Activated effector memory CD4-positive, alpha-beta T cell treated with Interleukin-2 at 50 U/mL for 16 hours (primary cell): ENCODE measurements around the gene NEGR1.

Experiments
- DNase-seq: peaks from one replicate; pipeline ENCODE4 v3.0.0-alpha.2; 2020

The NEGR1 gene

DNA sequence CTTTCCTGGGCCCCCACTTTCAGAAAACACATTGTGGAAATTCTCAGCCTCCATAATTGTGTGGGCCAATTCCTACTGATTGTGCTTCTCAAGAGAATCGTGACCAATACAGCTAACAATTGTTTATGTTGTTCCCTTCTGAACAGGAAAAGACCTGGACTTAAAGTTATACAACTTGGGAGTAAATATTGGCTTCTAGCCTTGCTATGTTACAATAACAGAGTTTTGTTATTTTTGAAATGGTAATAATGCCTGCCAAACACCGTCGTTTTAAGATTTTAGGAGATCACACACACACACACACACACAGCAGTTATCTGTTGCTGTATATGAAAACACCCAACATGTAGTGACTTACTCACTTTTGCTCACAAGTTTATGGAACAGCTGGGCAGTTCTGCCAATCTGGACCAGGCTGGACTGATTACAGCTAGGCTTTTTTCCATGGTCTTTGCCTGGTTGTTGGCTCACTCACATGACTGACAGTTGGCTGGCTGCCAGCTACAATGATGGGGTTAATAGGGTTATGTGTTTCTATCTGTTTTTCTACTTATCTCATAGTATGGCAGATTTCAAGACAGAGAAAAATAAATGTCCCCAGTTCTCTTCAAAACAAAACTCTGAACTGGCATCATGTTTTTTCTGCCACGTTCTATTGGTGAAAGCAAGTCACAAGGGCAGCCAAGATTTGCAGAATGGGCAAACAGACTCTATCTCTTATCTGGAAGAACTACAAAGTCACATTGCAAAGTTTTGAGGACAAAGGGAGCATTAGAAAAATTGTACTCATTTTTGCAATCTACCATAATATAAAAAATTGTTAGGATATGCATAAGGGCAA, 447.5 kb downstream of the NEGR1 start:
- DNase-seq: no peak

DNA sequence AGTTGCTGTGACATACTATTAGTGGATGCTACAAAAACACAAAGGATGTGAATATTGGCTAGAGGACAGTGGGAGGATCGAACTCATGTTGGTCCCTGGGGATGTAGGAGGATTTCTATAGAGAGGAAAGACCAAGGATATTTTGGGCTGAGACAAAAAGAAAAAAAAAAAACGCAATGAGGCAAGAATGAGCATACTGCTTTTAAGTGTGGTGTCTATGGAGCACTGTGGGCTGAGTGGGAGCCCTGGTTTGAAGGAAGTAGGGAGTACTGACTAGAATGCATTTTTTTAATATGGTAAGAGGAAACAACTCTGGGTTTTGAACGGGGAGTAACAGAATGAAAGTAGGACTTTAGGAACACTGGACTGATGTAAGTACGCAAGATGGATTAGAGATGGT, 450.7 kb downstream of the NEGR1 start:
- no peak for DNase-seq

DNA sequence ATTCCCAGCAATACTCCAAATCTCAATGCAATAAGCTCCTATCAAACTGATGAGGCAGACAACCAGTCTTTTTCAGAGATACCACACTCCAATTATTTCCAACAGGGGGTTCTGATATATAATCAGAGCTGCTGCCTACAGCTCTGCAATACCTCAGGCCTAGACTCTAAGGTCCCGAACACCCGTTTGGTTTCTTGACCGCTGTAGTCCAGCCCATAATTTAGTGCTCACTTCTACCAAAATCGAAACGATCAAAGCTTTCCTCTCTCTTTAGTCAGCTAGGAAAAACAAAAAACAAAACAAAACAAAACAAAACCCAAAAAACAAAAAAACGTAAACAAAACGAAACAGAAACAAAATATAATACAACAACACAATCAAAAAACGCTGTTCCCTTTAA, 453.0 kb downstream of the NEGR1 start:
- DNase-seq: no peak

DNA sequence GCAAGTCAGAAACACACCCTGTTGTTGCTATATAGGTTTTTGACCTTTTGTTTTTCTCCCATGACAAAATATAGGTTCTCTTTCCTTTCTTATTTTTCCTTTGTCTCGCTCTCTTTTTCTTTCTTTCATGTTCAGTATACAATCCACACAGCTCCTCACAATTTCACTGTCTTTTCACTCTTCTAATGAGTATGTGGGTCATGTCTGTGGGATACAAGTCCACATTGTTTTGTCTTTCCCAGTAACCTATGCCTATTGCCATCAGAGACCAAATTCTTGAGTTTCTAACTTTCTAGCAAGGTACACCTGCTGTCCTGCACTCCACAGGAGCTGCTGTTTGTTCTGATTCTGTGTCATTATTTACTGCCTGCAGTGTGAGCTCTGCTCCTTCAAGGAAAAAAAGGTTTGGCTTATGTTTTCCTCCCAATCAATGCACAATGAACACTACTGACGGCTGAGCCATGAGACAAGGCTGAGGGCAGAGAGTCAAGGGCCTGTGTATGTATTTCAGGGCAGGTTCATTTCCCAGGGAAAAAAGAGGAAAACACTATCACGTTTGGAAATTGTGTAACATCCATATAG, 453.8 kb downstream of the NEGR1 start:
- DNase-seq: no peak

DNA sequence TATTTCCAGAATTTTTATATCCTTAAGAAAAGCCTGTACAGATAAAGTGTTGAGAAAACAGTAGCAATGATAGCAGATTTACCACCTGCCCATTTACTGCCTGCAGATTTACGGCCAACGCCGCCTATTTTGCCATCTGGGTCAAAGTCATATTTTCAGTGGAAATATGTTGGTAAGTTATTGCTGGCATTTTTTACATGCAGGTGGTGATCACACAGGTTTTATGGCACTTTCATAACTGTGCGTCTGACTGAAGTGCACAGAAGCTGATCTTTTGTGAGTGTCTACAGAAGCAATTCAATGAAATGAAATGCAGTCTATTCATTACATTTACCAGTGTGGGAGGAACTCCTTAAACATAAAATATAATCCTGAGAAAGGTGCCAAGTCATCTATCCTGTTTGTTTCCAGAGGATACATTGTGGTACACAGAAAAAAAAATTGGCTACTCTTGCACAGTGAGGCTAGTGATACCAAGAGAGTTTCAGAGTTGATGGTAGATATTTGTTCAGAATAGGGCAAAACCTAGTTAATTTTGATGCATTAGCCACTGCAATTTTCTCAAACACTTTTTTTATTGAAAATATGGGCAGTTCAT, 458.5 kb downstream of the NEGR1 start:
- DNase-seq: no peak

DNA sequence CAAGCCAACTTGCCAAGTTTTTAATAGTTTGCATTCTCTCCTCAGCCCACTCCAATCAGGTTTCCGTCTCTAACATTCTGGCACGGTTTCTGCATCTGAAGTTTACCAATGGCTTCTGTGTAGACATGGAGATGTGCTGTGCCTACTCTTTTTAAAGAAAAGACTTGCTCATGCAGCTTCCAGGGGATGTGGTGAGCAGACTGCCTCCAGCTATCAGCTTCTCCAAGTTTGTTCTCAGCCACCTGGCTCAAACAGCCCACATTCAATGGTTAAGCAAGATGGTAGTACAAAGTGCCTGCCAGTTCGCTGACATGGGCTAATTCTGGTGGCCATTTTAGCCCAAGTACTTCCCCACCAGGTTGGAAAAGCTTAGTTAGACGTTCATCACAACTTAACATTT, 465.3 kb downstream of the NEGR1 start:
- no peak for DNase-seq

DNA sequence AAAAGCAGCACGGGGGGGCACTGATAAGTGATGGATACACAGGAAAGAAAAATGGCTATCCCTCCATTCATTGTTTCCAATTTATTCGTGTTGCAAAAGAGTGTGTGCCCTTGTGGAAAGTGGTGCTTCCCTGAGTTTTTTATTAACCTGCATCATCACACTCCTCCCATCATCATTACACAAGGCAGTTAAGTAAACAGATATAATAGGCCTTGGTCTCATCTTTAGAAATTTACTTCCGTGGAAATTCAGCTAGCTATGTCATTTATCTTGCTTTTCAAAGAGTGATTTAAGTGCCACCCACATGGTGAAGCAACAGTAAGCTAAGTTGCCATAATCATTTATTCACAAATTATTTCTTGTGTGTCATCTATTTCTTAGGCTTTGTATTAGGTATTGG, 473.3 kb downstream of the NEGR1 start:
- DNase-seq: no peak

DNA sequence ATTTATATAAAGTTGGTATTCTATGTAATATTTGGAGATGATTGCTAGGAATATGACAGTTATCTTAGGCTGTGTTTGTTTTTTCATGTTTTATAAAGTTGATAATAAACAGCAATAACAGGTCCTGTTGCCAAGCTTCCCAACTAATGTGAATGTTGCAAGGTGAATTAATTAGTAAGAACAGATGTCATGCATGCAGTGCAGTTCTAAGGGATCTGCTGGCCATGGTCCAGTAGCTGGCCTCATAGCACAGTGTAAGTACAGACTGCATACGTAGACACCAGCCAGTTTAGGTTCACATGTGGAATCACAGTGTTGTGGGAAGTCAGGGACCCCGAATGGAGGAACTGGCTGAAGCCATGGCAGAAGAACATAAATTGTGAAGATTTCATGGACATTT, 478.2 kb downstream of the NEGR1 start:
- DNase-seq: no peak

DNA sequence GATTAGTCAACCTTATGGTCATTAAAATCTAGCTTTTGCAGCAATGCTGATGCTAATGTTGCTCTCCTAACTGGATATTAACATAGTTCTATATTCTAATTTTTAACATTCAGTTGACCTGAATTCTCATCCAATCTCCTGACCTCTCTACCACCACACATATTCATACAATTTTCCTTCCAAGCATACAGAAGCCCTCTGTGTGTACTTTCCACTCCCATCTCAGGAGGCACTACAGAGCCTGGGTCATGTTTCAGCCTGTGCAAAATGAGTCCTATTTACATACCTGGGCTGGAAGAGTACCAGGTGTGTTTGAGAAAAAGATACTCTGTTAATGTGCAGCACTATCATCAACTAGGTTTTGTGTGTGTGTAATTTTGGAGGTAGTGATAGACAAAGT, 486.3 kb downstream of the NEGR1 start:
- no peak for DNase-seq

DNA sequence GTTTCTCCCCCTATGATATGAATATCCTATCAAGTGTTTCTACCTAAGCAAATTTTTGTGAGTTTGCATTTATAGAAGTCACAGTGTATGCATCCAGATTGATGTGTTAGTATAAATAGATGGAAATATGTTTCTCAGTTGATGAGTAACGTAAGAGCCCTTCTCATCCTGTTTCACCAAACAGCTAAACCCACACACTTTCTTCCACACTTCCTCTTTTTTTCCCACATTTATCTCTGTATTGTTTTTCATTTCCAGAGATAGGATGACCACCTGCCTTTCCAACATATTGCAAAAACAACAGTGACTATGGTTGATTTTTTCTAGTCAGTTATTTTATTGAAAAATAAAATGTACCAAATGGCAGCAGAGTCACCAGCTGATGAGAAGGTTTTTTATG, 490.1 kb downstream of the NEGR1 start:
- no peak for DNase-seq

DNA sequence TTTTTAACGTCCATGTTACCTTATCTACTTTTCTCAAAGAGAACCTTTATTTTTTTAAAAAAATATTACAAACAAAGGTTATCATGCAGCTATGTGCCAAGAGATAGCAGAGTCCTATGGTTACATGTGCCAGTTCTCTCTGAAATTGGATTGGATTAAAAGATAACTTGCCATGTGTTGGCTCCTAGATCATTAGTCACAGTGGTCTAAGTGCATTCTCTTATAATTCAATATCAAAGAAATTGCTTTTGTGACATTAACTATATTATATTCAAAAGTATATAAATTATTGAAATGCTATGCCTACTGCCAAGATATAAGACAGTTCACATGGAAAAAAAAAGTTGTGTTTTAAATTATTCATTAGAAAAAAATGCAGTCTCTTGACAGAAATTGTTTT, 494.2 kb downstream of the NEGR1 start:
- DNase-seq: no peak

DNA sequence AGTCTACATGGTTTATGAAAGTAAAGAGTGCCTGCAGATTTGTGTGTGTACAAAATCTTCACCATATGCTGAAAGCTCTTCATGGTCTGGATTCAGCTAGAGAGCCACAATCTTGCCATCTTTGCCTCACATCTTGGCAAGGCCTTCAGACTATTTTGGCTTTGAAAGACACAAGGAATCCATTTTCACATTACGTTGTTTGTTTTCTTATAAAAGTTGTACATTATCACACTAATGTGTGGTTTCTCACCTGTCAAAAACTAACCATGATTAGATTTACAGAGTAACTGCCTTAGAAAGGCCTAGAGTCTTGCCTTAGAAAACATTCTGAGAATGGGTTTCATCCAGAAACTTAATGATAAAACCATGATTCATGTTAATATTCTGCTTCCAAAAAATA, 494.6 kb downstream of the NEGR1 start:
- no peak for DNase-seq

DNA sequence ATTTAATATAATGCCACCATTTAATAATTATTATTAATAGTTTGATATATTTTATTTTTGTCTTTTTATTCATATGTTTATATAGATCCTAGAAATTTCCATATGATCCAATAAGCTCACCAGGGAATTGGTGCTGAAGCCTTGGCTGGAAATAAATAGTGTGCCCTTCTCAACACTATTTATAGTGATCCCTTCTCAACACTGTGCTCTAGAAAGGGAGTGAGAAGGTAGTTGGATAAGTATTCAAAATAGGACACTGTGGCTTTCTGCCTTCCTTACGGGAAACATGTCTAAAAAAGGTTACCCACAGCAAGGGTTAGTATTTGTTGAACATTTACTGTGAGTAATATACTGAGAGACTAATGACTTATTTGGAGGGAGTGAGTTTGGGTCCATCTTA, 496.1 kb downstream of the NEGR1 start:
- DNase-seq: no peak

DNA sequence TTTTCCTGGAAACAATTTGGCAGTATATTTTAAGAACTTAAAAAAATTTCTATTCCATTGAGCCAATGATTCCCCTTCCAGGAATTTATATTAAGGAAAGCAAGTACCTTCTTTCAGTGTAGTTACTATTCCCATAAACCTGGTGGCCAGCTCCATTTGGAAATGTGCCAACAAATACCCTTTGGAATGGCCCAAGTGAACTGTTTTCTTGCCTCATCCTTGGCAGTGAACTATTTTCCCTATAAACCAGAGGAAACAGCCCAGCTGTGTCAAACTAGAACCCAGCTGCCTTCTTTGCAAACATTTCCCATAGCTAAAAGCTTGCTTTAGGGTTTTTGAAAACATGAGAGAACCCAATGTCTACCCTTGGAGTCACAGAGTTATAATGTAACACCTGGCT, 496.9 kb downstream of the NEGR1 start:
- DNase-seq: no peak

DNA sequence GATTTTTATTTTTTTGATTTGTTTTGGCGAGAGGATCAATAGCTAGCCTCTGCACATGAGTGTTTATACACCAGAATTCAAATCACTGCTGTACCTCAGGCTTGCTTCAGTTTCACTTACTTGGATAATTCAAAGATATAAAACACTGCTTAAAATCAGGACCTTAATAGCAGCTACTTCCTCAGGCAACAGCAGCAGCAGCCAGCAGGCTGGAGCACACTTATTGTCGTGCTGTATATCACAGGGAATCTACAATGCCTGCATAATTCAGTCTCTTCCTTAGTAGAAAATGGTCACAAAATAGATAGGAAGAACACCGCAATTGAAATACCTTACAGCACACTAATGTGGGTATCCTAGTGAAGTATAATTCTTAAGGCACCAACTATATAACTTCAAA, 497.3 kb downstream of the NEGR1 start:
- DNase-seq: no peak

DNA sequence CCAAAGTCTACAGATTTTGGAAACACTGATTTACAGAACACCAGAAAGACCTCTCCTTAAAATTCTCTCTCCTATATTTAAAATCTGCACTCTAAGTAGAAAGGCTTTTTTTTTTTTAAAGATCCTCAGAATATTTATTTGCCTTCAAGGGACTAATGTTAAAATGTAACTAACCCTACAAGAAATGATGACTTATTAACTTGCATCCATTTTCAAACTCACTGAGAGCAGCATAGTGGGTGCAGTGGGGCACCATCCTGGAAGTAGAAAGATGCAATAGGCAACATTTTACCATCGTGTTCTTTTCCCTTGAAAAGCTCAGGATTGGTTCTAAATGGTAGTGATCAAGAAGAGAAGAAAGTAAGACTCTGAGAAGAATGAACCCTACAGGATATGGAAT, 498.1 kb downstream of the NEGR1 start:
- no peak for DNase-seq

DNA sequence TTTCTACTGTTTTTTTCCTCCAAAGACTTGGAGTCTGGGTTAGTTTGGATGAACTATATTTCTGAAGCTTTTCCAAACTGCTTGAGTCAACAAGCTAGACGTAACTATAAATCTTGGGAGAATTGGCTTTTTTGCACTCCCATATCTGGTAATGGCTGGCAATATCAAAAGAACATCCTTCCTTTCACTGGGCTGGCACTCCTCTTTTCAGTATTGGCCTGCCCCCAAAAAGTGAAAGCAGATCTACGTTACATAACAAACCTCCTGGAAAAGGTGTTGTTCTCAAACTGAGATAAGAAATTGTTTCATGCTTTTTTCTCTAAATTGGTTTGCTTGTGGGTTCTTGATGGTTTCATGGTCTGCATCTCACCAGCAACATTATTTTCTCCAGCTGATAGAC, 499.3 kb downstream of the NEGR1 start:
- DNase-seq: no peak

DNA sequence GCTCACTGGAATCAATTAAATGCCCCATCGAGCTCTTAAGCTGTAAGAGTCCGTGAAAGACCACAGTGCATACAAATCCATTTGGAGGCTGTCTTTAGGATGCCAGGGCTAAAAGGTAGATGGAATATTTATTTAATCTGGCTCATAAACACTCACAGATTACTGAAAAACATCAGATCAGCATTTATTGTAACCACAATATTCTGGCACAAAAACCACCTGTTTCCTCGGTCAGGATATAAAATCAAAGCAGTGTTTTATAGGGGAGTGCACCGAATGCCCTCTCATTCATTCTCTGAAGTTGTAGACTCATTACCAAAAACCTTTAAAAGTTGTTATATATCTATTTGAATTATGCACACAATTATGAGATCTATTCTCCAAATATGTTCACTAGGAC, 500.9 kb downstream of the NEGR1 start:
- DNase-seq: no peak

DNA sequence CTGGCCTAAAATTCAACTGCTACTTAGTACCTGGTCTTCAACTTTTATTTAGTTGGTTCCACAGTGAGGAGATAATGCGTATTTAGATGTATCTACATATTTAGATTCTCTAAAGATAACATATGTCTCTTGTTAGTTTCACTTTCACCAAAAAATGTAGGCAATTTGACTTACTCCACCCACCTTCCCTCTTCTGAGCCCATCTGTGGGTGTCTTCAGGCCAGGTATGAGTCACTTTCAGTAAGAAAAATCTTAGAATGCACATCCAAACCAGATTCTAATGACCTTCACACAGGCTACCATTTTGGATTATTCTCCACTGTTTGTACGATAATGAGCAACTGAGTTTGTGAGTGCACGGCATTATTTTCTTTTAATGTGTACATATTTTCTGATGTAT, 501.7 kb downstream of the NEGR1 start:
- no peak for DNase-seq

DNA sequence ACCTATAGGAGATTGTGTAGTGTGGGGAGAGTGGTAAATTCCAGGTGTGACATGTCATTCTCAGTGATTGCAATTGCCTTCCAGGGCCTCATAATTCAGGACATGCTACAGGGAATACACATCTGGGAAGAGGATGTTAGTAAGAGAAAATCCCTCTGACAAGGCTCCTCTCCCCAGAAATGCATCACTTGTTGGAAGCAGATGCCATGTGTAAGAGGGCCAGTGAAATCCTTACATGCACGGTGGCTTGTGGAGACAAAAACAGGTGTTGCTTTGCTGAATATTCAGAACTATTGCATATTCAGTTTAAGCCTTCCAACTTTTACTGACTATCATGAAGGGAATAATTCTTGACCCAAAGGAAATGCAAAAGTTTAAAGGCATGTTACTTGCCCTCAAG, 503.4 kb downstream of the NEGR1 start:
- DNase-seq: no peak

DNA sequence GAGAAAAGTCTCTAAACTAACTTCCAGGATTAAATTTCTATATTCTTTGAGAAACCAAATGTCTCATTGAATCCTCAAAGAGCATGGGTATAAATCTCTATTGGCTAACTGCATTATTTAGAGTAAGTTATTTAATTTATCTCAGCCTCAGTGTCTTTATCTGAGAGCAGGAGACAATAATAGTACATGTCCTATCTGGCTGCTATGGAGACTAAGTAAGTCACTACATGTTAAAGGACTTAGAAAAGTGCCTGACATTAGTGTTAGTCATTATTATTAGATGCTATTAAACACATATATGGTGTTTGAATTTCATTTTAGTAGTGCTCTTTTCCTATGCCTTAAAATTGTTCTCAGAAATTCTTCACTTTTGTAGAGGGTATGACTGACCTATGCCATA, 505.2 kb downstream of the NEGR1 start:
- DNase-seq: no peak

DNA sequence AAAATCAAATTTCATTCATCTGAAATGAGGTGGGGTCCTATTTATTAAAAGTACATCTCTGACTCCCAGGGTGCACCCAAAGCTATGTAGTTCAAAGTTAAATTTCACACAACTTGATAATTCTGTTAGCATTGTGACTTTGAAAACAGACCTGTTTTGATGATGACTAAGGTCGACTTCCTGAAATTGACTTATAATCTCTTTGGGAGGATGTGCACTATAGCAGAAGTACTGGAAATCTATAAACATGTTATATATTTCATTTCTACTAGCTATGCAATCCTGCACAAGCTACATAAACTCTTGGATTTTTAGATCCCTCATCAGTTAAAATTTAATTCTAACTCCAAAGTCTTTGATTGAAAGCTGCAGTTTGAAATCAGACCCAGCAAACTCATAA, 507.6 kb downstream of the NEGR1 start:
- no peak for DNase-seq

DNA sequence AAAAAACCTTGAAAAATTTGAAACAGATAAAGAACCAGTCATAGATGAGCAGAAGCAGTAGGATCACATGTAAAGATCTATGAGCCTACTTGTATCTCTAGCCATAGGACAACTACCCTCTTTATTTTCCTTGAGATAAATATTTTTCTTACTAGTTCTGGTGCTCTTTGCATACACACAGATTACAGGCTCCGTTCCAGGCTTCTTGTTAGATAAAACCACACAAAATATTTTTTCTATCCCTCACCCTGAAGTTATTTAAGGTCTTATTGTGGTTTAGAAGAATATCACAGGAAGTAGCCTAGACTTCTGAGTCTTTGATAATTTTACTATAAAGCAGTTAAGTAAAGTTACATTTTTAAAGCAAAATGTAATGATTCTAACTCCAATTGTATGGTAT, 512.2 kb downstream of the NEGR1 start:
- DNase-seq: no peak

DNA sequence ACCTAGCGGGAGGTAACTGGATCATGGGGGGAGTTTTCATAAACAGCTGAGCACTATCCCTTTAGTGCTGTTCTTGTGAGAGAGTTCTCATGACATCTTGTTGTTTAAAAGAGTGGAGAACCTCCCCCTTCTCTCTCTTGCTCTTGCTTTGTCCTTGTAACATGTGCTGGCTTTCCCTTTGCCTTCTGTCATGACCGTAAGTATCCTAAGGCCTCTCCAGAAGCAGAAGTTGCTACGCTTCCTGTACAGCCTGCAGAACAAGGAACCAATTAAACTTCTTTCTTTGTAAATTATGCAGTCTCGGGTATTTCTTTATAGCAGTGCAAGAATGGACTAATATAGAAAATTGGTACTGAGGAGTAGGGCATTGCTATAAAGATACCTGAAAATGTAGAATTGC, 515.6 kb downstream of the NEGR1 start:
- DNase-seq: no peak
